Ovary (tissue), 9 donors: ENCODE measurements around the gene MRPL48. TPM values are rescaled to one million over a fixed set of nuclear protein-coding genes. Genes with fewer than 3 reads are reported as not detected.
"Not testable (repeated sequence)": the region's sequence is repeated elsewhere in the genome, so short reads cannot be mapped to it uniquely, and the experiment has no call there.

Experiments
- DNase-seq, 5 donors: peaks; one replicate each; pipeline ENCODE4 v3.0.0-alpha.2; 2019 to 2020
- H3K27ac ChIP-seq, 2 donors: fragments of 200-600 bp; one replicate each; pipeline versions ENCODE4 v1.5.1 to v1.8.0; 2019 to 2022
- H3K27me3 ChIP-seq: fragments of 200-600 bp; one replicate; pipeline ENCODE4 v1.8.0; 2022
- H3K36me3 ChIP-seq: fragments of 200-600 bp; sonication (generic); one replicate; pipeline ENCODE4 v1.5.1; 2019
- H3K4me1 ChIP-seq: one replicate; pipeline ENCODE4 v1.8.1; 2013; ENCODE audit warnings: mild to moderate bottlenecking, moderate library complexity; ENCODE audit not compliant: insufficient read depth
- H3K4me3 ChIP-seq: fragments of 200-600 bp; sonication (generic); one replicate; pipeline ENCODE4 v1.5.1; 2017
- H3K9me3 ChIP-seq, 2 donors: fragments of 200-600 bp in 1 of 2; sonication (generic) in 1 of 2; one replicate each; pipeline versions ENCODE4 v1.5.1 to v1.8.1; 2013 to 2019; ENCODE audit warnings: mild to moderate bottlenecking in 1 of 2, moderate library complexity in 1 of 2
- EP300 ChIP-seq: sonication (generic); formaldehyde crosslinking; IDR thresholded peaks from one replicate; pipeline ENCODE4 v1.6.1; 2017; ENCODE audit warnings: antibody characterized with exemption
- POLR2A ChIP-seq: fragments of 450-650 bp; IDR thresholded peaks from one replicate; pipeline ENCODE4 v1.6.1; 2017; ENCODE audit warnings: antibody characterized with exemption, mild to moderate bottlenecking, moderate library complexity
- WGBS, 3 donors: extraction: QIAGEN DNeasy Blood & Tissue Kit in 1 of 3; methylation state at CpG; one replicate each; pipeline versions ENCODE4 v1.1.5 to v1.1.7; 2013 to 2017; 5-methylcytosine and 5-hydroxymethylcytosine counted together
- intact Hi-C, 4 donors: fragments of 100-400 bp; cut with DNase I; formaldehyde crosslinking; loops; one replicate each; pipeline versions ENCODE4 v1.11.0 to v1.15.1; 2022 to 2023
- polyA plus RNA-seq, 2 donors: library from polyadenylated mRNA; stranded (reverse); fragments of 200-250 nt in 1 of 2; fragments of 350-450 nt in 1 of 2; fragmentation: Illumina TruSeq in 1 of 2; extraction: RNeasy Lipid Tissue Mini Kit (QIAGEN cat#74804) in 1 of 2; gene quantifications; one replicate each; pipeline ENCODE4 v1.2.3, GENCODE V29; 2013 to 2014
- total RNA-seq, 7 donors: library from RNA; depleted of rRNA in 2 of 7; stranded (reverse); fragments of >200 nt in 2 of 7; fragmentation: NEBNext Ultra II Directional in 3 of 7; extraction: Animal tissue kit (Norgen Biotek cat#: 25700) in 3 of 7; gene quantifications; one replicate each; pipeline versions ENCODE4 v1.1.0 to v1.2.4, GENCODE V29; 2016 to 2023
- TF ChIP-seq, protein P1 (sequence below), 3 donors: fragments of 450-650 bp in 2 of 3; fragments of 200-600 bp in 1 of 3; IDR thresholded peaks; one replicate each; pipeline versions ENCODE4 v1.5.1 to v1.8.0; 2016 to 2022; ENCODE audit warnings: antibody characterized with exemption in 3 of 3, mild to moderate bottlenecking in 1 of 3
- donor health status: DM: no; HTN: no; CAD: no; lungs with moderate emphysema.
- donor health status: DM: no; HTN: no; CAD: no.
- donor health status: Bipolar disorder and iron deficiency.
- donor health status: DM: yes; HTN: yes; CAD: no.
- donor health status: DM: no; HTN: no; CAD: no.
- donor health status: DM: yes; HTN: yes; CAD: no.

The MRPL48 gene
- total and polyA plus RNA-seq, 9 donors = 18.7 to 33.4 (median 30.4) TPM

DNA sequence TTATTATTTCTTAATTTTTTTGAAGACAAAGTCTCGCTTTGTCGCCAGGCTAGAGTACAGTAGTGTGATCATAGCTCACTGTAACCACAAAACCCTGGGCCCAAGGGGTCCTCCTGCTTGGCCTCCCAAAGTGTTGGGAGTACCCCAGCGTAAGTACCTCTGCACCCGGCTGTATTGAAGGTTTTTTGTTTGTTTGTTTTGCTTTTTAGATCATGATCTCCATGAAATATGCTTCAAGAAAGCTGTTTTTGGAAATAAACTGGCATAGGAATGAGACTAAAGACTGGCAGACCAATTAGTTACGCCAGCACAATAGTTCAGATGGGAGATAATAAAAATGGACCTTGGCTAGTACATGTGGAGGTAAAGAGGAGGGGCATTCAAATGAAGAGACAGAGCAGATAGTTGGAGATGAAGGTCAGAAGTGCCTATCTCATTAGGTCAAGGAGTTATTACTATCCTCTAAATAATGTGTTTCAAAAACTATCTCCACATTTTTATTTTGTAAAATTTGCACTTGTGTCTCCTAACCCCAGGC, 4.1 kb upstream of the MRPL48 start:
- H3K27ac ChIP-seq = no peak overlapping the region
- no peaks in the 10 kb centered on the region for H3K9me3 ChIP-seq
- WGBS, 3 donors = 81 to 87% (median 83%) methylated on average over 5 of the region's 5 CpGs
- no peak overlapping the region for H3K4me3 ChIP-seq
- no peaks in the 10 kb centered on the region for H3K4me1 ChIP-seq
- H3K27me3 ChIP-seq = no peaks in the 10 kb centered on the region
- intact Hi-C loops = no loop called here
- DNase-seq = no peak
- H3K36me3 ChIP-seq = no peaks in the 10 kb centered on the region
- TF ChIP-seq EP300 (no peak), POLR2A (no peak)
- TF ChIP-seq, protein P1, sequence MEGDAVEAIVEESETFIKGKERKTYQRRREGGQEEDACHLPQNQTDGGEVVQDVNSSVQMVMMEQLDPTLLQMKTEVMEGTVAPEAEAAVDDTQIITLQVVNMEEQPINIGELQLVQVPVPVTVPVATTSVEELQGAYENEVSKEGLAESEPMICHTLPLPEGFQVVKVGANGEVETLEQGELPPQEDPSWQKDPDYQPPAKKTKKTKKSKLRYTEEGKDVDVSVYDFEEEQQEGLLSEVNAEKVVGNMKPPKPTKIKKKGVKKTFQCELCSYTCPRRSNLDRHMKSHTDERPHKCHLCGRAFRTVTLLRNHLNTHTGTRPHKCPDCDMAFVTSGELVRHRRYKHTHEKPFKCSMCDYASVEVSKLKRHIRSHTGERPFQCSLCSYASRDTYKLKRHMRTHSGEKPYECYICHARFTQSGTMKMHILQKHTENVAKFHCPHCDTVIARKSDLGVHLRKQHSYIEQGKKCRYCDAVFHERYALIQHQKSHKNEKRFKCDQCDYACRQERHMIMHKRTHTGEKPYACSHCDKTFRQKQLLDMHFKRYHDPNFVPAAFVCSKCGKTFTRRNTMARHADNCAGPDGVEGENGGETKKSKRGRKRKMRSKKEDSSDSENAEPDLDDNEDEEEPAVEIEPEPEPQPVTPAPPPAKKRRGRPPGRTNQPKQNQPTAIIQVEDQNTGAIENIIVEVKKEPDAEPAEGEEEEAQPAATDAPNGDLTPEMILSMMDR (IDR thresholded peaks at IDR 0.05) = no peak

- TF ChIP-seq, protein P1 (IDR thresholded peaks at IDR 0.05) = no peak
- TF ChIP-seq POLR2A (no peak), EP300 (no peak)
- Histone ChIP-seq H3K9me3 (no peaks in the 10 kb centered on the region), H3K27me3 (no peaks in the 10 kb centered on the region), H3K4me1 (no peaks in the 10 kb centered on the region), H3K27ac (no peak overlapping the region), H3K36me3 (no peaks in the 10 kb centered on the region), H3K4me3 (no peak overlapping the region)
- no peak for DNase-seq
- WGBS, 3 donors = 79 to 83% (median 80%) methylated on average over 6 of the region's 6 CpGs
- intact Hi-C loops = no loop called here
These were observed 3.5 kb upstream of the MRPL48 start for GRCh38 chr11:73784080-73784634.

GRCh38 chr11:73784734-73785133, 2.9 kb upstream of the MRPL48 start:
- 92 to 98% (median 93%) methylated on average over 1 of the region's 1 CpG for WGBS, 3 donors

DNA sequence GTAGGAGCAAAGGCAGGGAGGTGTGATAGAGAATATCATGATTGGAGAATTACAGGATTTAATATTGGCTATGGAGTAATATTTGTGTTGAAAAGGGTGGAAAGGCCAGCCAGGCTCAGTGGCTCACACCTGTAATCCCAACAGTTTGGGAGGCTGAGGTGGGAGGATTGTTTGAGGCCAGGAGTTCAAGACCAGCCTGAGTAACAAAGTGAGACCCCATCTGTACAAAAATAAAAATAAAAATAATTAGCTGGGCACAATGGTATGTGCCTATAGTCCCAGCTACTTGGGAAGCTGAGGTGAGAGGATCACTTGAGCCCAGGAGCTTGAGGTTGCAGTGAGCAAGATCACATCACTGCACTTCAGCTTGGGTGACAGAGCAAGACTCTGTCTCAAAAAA, 2.2 kb upstream of the MRPL48 start:
- H3K9me3 ChIP-seq, H3K4me1 ChIP-seq, DNase-seq, H3K27ac ChIP-seq, intact Hi-C loops, H3K4me3 ChIP-seq, H3K27me3 ChIP-seq, H3K36me3 ChIP-seq: not testable (repeated sequence)

More at GRCh38 chr11:73784734-73785133, 2.9 kb upstream of the MRPL48 start:
- no peak for DNase-seq
- Histone ChIP-seq H3K4me3 (no peak overlapping the region), H3K9me3 (no peaks in the 10 kb centered on the region), H3K4me1 (no peaks in the 10 kb centered on the region), H3K36me3 (no peaks in the 10 kb centered on the region), H3K27ac (no peak overlapping the region), H3K27me3 (no peaks in the 10 kb centered on the region)
- TF ChIP-seq POLR2A = no peak
- TF ChIP-seq, protein P1 (IDR thresholded peaks at IDR 0.05) = no peak
- no peak for TF ChIP-seq EP300
- intact Hi-C loops = no loop called here

GRCh38 chr11:73787051-73787642, 527 bp upstream of the MRPL48 start:
- no peaks in the 10 kb centered on the region for H3K4me1 ChIP-seq
- H3K27ac ChIP-seq = peak overlapping the region; percentile 42 to 54
- no peaks in the 10 kb centered on the region for H3K36me3 ChIP-seq
- no peaks in the 10 kb centered on the region for H3K27me3 ChIP-seq
- TF ChIP-seq POLR2A (no peak), EP300 (no peak)
- TF ChIP-seq, protein P1 (IDR thresholded peaks at IDR 0.05) = no peak
- intact Hi-C loops = no loop called here
- 30 to 48% (median 40%) methylated on average over 17 of the region's 17 CpGs for WGBS, 3 donors
- DNase-seq = peak in 1 of 5 donors; percentile 31
- peak overlapping the region; percentile 91 for H3K4me3 ChIP-seq
- no peaks in the 10 kb centered on the region for H3K9me3 ChIP-seq
